ENCODE data around the gene WDR91.

- TF ChIP-seq, protein P1, sequence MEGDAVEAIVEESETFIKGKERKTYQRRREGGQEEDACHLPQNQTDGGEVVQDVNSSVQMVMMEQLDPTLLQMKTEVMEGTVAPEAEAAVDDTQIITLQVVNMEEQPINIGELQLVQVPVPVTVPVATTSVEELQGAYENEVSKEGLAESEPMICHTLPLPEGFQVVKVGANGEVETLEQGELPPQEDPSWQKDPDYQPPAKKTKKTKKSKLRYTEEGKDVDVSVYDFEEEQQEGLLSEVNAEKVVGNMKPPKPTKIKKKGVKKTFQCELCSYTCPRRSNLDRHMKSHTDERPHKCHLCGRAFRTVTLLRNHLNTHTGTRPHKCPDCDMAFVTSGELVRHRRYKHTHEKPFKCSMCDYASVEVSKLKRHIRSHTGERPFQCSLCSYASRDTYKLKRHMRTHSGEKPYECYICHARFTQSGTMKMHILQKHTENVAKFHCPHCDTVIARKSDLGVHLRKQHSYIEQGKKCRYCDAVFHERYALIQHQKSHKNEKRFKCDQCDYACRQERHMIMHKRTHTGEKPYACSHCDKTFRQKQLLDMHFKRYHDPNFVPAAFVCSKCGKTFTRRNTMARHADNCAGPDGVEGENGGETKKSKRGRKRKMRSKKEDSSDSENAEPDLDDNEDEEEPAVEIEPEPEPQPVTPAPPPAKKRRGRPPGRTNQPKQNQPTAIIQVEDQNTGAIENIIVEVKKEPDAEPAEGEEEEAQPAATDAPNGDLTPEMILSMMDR (conservative IDR thresholded peaks at IDR 0.05; ENCODE audit: low read length) = no peak
- TF ChIP-seq EZH2phosphoT487 (IDR thresholded peaks at IDR 0.05; ENCODE audit: borderline replicate concordance) = no peak
Observed at GRCh38 chr7:135192914-135193536, 18.3 kb downstream of the WDR91 start.
